ENCODE measurements around the gene KCNAB3. TPM values are rescaled to one million over a fixed set of nuclear protein-coding genes. Genes with fewer than 3 reads are reported as not detected.

The KCNAB3 gene
- total and polyA plus RNA-seq, 9 of the 15 experiments (the other 6 are each of a cell fraction or from before 2014, with no cell fraction given), result 0.03 to 2.5 (median 1.1) TPM

- Histone ChIP-seq H3K9ac (ENCODE audit: insufficient read depth in 1 of 2, low read depth in 2 of 2, low read length in 2 of 2) (peak overlapping the region in 1 of 2 experiments; percentile 43; a peak in 2 of 4 replicates), H3K9me3 (replicated peaks; ENCODE audit: control insufficient read depth, insufficient read depth, low read depth, low read length) (no peaks in the 10 kb centered on the region), H2AFZ (ENCODE audit: low read depth, low read length) (no peak overlapping the region), H3K36me3 (ENCODE audit: control insufficient read depth, insufficient read depth, low read length) (peaks cover 34% of the 10 kb centered on the region; the same call in 2 of the 3 replicates), H3K27me3 (ENCODE audit: control insufficient read depth in 2 of 2, insufficient read depth in 2 of 2, low read length in 2 of 2) (no peaks in the 10 kb centered on the region), H3K4me2 (ENCODE audit: insufficient read depth, low read length) (peak overlapping the region; percentile 55), H3K9me1 (ENCODE audit: control insufficient read depth, insufficient read depth, low read length) (no peaks in the 10 kb centered on the region), H4K20me1 (replicated peaks; ENCODE audit: control insufficient read depth, insufficient read depth, low read length) (no peaks in the 10 kb centered on the region), H3K27ac (ENCODE audit: extremely low read depth, low read depth, low read length) (no peak overlapping the region; the same call in 2 of the 3 replicates), H3K79me2 (ENCODE audit: control insufficient read depth, insufficient read depth, low read length) (peaks cover 39% of the 10 kb centered on the region), H3K4me3 (no peak overlapping the region), H3K4me1 (replicated peaks in 1 of 2; ENCODE audit: control insufficient read depth in 2 of 2, insufficient read depth in 2 of 2, low read length in 2 of 2) (peaks cover 20 to 31% of the 10 kb centered on the region in 2 experiments)
- no peak for TF ChIP-seq ZNF507 (tag; conservative IDR thresholded peaks at IDR 0.05)
- no peak for ATAC-seq
- 59% methylated on average over 4 of the region's 7 CpGs for WGBS (ENCODE audit: insufficient coverage, low coverage, missing lambda C conversion rate)
- in situ Hi-C loops (cut with MboI), result no loop called here
- peak; percentile 46 for FAIRE-seq
- ChIA-PET POLR2A (interaction anchor here (1.2 to 2.1 kb wide), 2 partner anchors 8 to 39 kb away, joined by 5 to 13 read pairs; no protein-coding TSS in a partner anchor), CTCF (ENCODE audit: low intra/inter-chr PET ratio) (no interaction called here)
- BruUV-seq (replicated peaks), result no TSS peak
- no peak for DNase-seq (ENCODE audit: extremely low read depth in 1 of 4, low spot score in 3 of 4)
- intact Hi-C loops (cut with micrococcal nuclease), result no loop called here
These were observed 47.6 kb downstream of the KCNAB3 start for GRCh38 chr17:7882068-7882467.

GRCh38 chr17:7881276-7882054, 48.2 kb downstream of the KCNAB3 start:
- Histone ChIP-seq H3K79me2 (ENCODE audit: control insufficient read depth, insufficient read depth, low read length) (peaks cover 33% of the 10 kb centered on the region), H3K4me1 (replicated peaks in 1 of 2; ENCODE audit: control insufficient read depth in 2 of 2, insufficient read depth in 2 of 2, low read length in 2 of 2) (peaks cover 18 to 31% of the 10 kb centered on the region in 2 experiments), H3K4me3 (no peak overlapping the region), H3K9ac (ENCODE audit: insufficient read depth in 1 of 2, low read depth in 2 of 2, low read length in 2 of 2) (peak overlapping the region in 1 of 2 experiments; percentile 66; a peak in 2 of 4 replicates), H2AFZ (ENCODE audit: low read depth, low read length) (no peak overlapping the region), H3K9me3 (replicated peaks; ENCODE audit: control insufficient read depth, insufficient read depth, low read depth, low read length) (no peaks in the 10 kb centered on the region), H3K4me2 (ENCODE audit: insufficient read depth, low read length) (peak overlapping the region; percentile 58), H3K36me3 (ENCODE audit: control insufficient read depth, insufficient read depth, low read length) (peaks cover 36% of the 10 kb centered on the region; the same call in 2 of the 3 replicates), H3K9me1 (ENCODE audit: control insufficient read depth, insufficient read depth, low read length) (no peaks in the 10 kb centered on the region), H3K27me3 (ENCODE audit: control insufficient read depth in 2 of 2, insufficient read depth in 2 of 2, low read length in 2 of 2) (no peaks in the 10 kb centered on the region), H3K27ac (ENCODE audit: extremely low read depth, low read depth, low read length) (peak overlapping the region; percentile 22; the same call in 1 of the 3 replicates), H4K20me1 (replicated peaks; ENCODE audit: control insufficient read depth, insufficient read depth, low read length) (no peaks in the 10 kb centered on the region)
- FAIRE-seq (peak; percentile 62), ATAC-seq (no peak), DNase-seq (ENCODE audit: extremely low read depth in 1 of 4, low spot score in 3 of 4) (no peak)
- CTCF ChIA-PET (ENCODE audit: low intra/inter-chr PET ratio), result no interaction called here
- in situ Hi-C loops (cut with MboI), result no loop called here
- intact Hi-C loops (cut with micrococcal nuclease), result no loop called here
- POLR2A ChIA-PET, result interaction anchor here (0.6 kb wide), 1 partner anchor 647 kb away, joined by 4 read pairs; the partner anchor contains the start of gene DVL2
- WGBS (ENCODE audit: insufficient coverage, low coverage, missing lambda C conversion rate), result 25% methylated on average over 5 of the region's 7 CpGs
- no peak for TF ChIP-seq NELFE (IDR thresholded peaks at IDR 0.05; ENCODE audit: insufficient read depth, insufficient read length)
- TF ChIP-seq PHB2 (IDR thresholded peaks at IDR 0.05; ENCODE audit: low read depth), result no peak
- TF ChIP-seq CEBPB (tag; IDR thresholded peaks at IDR 0.05), result 0 out of 2 replicates have a peak, but pooled peaks have one; percentile 10
- TF ChIP-seq TFE3 (CRISPR knock-in tag; IDR thresholded peaks at IDR 0.05), result no peak
- TF ChIP-seq ARID1B (IDR thresholded peaks at IDR 0.05), result peak; percentile 19; the same call in 1 of the 2 replicates
- no peak for TF ChIP-seq SREBF2 (CRISPR knock-in tag; IDR thresholded peaks at IDR 0.05)
- 0 out of 2 replicates have a peak, but pooled peaks have one; percentile 43 for TF ChIP-seq NFIC (IDR thresholded peaks at IDR 0.05)
- no TSS peak for BruUV-seq (replicated peaks)

Measured in K562 (cell line).